ENCODE data around the gene LENG8.
A peak's percentile ranks its signal among the peaks of the same experiment; 100 is the strongest.

Gene LENG8

GRCh38 chr19:54412877-54413276 is 36.1 kb upstream of the LENG8 start:
- no peak for ATAC-seq (ENCODE audit: insufficient read depth, low read depth)
- Histone ChIP-seq H2AFZ (ENCODE audit: low read depth, low read length) (no peak overlapping the region), H3K9me3 (ENCODE audit: insufficient read depth, low read length, severe bottlenecking) (peaks cover 3% of the 10 kb centered on the region), H4K20me1 (ENCODE audit: insufficient read depth, low read length) (no peaks in the 10 kb centered on the region), H3K27ac (ENCODE audit: low read length) (no peak overlapping the region), H3K4me1 (ENCODE audit: insufficient read depth, low read length) (no peaks in the 10 kb centered on the region), H3K79me2 (ENCODE audit: insufficient read depth, low read length) (no peaks in the 10 kb centered on the region), H3K36me3 (ENCODE audit: insufficient read depth, low read length) (no peaks in the 10 kb centered on the region), H3K4me3 (ENCODE audit: low read depth in 1 of 2, low read length in 2 of 2) (no peak overlapping the region), H3K9ac (ENCODE audit: low read depth, low read length) (no peak overlapping the region), H3K27me3 (ENCODE audit: insufficient read depth, low read length, poor library complexity) (no peaks in the 10 kb centered on the region), H3K4me2 (ENCODE audit: insufficient read depth, low read length) (no peak overlapping the region)
- no peak for TF ChIP-seq CTCF (IDR thresholded peaks at IDR 0.05; ENCODE audit: borderline replicate concordance, extremely low read depth, low read length, poor library complexity, severe bottlenecking)
- TF ChIP-seq EZH2 (IDR thresholded peaks at IDR 0.05; ENCODE audit: borderline replicate concordance, low read depth, low read length, severe bottlenecking) = no peak
- no peak for DNase-seq

- no peak for TF ChIP-seq EZH2 (IDR thresholded peaks at IDR 0.05; ENCODE audit: borderline replicate concordance, low read depth, low read length, severe bottlenecking)
- H3K4me1 ChIP-seq (ENCODE audit: insufficient read depth, low read length) = no peaks in the 10 kb centered on the region
- H2AFZ ChIP-seq (ENCODE audit: low read depth, low read length) = no peak overlapping the region
- H4K20me1 ChIP-seq (ENCODE audit: insufficient read depth, low read length) = no peaks in the 10 kb centered on the region
- H3K79me2 ChIP-seq (ENCODE audit: insufficient read depth, low read length) = no peaks in the 10 kb centered on the region
- no peak overlapping the region for H3K9ac ChIP-seq (ENCODE audit: low read depth, low read length)
- H3K27me3 ChIP-seq (ENCODE audit: insufficient read depth, low read length, poor library complexity) = no peaks in the 10 kb centered on the region
- no peak overlapping the region for H3K4me2 ChIP-seq (ENCODE audit: insufficient read depth, low read length)
- no peak overlapping the region for H3K27ac ChIP-seq (ENCODE audit: low read length)
- H3K36me3 ChIP-seq (ENCODE audit: insufficient read depth, low read length) = no peaks in the 10 kb centered on the region
- no peak overlapping the region for H3K4me3 ChIP-seq (ENCODE audit: low read depth in 1 of 2, low read length in 2 of 2)
- ATAC-seq (ENCODE audit: insufficient read depth, low read depth) (no peak), DNase-seq (no peak)
- H3K9me3 ChIP-seq (ENCODE audit: insufficient read depth, low read length, severe bottlenecking) = peaks cover 2% of the 10 kb centered on the region
Observed at GRCh38 chr19:54414156-54414555, 34.8 kb upstream of the LENG8 start.

- Histone ChIP-seq H3K4me3 (ENCODE audit: low read depth in 1 of 2, low read length in 2 of 2) (no peak within 1 kb of the TSS), H3K9me3 (ENCODE audit: insufficient read depth, low read length, severe bottlenecking) (peaks cover 2% of the 10 kb centered on the region), H3K4me1 (ENCODE audit: insufficient read depth, low read length) (no peaks in the 10 kb centered on the region), H3K27me3 (ENCODE audit: insufficient read depth, low read length, poor library complexity) (no peaks in the 10 kb centered on the region), H3K4me2 (ENCODE audit: insufficient read depth, low read length) (no peak within 1 kb of the TSS), H3K36me3 (ENCODE audit: insufficient read depth, low read length) (no peaks in the 10 kb centered on the region), H3K27ac (ENCODE audit: low read length) (no peak within 1 kb of the TSS), H3K79me2 (ENCODE audit: insufficient read depth, low read length) (no peaks in the 10 kb centered on the region), H2AFZ (ENCODE audit: low read depth, low read length) (no peak within 1 kb of the TSS), H3K9ac (ENCODE audit: low read depth, low read length) (no peak within 1 kb of the TSS), H4K20me1 (ENCODE audit: insufficient read depth, low read length) (no peaks in the 10 kb centered on the region)
- DNase-seq (no peak), ATAC-seq (ENCODE audit: insufficient read depth, low read depth) (no peak)
- peak; percentile 37 for TF ChIP-seq CTCF (IDR thresholded peaks at IDR 0.05; ENCODE audit: borderline replicate concordance, extremely low read depth, low read length, poor library complexity, severe bottlenecking)
- no peak for TF ChIP-seq EZH2 (IDR thresholded peaks at IDR 0.05; ENCODE audit: borderline replicate concordance, low read depth, low read length, severe bottlenecking)
Observed at GRCh38 chr19:54415208-54415900, 33.6 kb upstream of the LENG8 start, which contains the start of gene TTYH1. TSS of gene TTYH1 (plus strand) at chr19:54415464. CDS start at chr19:54415553, 89 bp downstream.

- Histone ChIP-seq H3K36me3 (ENCODE audit: insufficient read depth, low read length) (no peaks in the 10 kb centered on the region), H2AFZ (ENCODE audit: low read depth, low read length) (no peak overlapping the region), H3K4me2 (ENCODE audit: insufficient read depth, low read length) (no peak overlapping the region), H3K27me3 (ENCODE audit: insufficient read depth, low read length, poor library complexity) (no peaks in the 10 kb centered on the region), H3K9me3 (ENCODE audit: insufficient read depth, low read length, severe bottlenecking) (peaks cover 2% of the 10 kb centered on the region), H3K27ac (ENCODE audit: low read length) (no peak overlapping the region), H4K20me1 (ENCODE audit: insufficient read depth, low read length) (no peaks in the 10 kb centered on the region), H3K9ac (ENCODE audit: low read depth, low read length) (no peak overlapping the region), H3K79me2 (ENCODE audit: insufficient read depth, low read length) (no peaks in the 10 kb centered on the region), H3K4me1 (ENCODE audit: insufficient read depth, low read length) (no peaks in the 10 kb centered on the region), H3K4me3 (ENCODE audit: low read depth in 1 of 2, low read length in 2 of 2) (no peak overlapping the region)
- ATAC-seq (ENCODE audit: insufficient read depth, low read depth) = no peak
- TF ChIP-seq EZH2 (IDR thresholded peaks at IDR 0.05; ENCODE audit: borderline replicate concordance, low read depth, low read length, severe bottlenecking) (no peak), CTCF (IDR thresholded peaks at IDR 0.05; ENCODE audit: borderline replicate concordance, extremely low read depth, low read length, poor library complexity, severe bottlenecking) (no peak)
- DNase-seq = no peak
Observed at GRCh38 chr19:54415901-54416673, 32.9 kb upstream of the LENG8 start.
